Measurements from ENCODE around the gene MAGI2. TPM values are rescaled to one million over a fixed set of nuclear protein-coding genes. Genes with fewer than 3 reads are reported as not detected.

Gene MAGI2
- total RNA-seq, 1 experiment from 2014 or later = 6.2 TPM

DNA sequence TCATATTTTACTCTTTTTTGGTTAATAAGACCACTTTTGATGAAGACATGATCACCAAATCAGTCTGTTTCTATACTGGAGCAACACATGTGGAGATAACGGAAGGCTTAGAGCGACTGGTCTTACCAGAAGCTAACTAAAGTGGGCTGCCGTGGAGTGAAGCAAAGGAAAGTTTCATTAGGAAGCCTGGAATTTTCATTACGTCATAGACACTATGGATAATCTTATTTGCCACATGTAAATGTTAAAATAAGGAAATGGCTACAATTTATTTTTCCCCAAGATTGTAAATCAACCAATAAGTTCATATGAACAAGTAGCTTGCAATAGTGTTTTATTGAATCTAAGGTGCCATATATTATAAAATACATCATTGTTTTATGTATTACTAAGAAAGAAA lies 1469.5 kb downstream of the MAGI2 start:
- no peaks in the 10 kb centered on the region for H3K27me3 ChIP-seq (ENCODE audit: control insufficient read depth, insufficient read depth, low read length)
- H3K4me3 ChIP-seq (ENCODE audit: insufficient read depth, low read depth, low read length) = no peak overlapping the region
- no peak for DNase-seq
- no peaks in the 10 kb centered on the region for H3K36me3 ChIP-seq (replicated peaks; ENCODE audit: control insufficient read depth, insufficient read depth, low read length)

DNA sequence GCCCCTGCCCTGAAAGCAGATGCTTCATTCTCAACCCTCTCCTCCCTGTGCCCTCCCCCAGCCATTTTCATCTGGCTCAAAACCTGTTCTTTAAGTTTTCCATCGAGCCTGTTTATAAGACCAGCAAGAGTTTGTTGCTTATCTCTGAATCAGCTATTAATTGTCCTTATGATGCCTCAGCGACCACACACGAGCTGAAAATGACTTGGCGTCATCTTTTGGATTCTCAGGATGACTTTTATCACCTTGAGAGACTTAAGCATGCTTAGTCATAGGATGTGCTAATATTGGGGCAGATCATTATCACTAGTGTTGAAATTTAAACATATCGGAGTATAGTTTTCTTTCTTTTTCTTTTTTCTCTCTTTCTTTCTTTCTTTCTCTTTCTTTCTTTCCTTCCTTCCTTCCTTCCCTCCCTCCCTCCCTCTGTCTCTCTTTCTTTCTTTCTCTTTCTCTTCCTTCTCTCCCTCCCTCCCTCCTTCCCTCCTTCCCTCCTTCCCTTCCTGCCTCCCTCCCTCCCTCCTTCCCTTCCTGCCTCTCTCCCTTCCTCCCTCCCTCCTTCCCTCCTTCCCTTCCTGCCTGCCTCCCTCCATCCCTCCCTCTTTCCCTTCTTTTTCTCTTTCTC lies 1470.4 kb downstream of the MAGI2 start:
- no peaks in the 10 kb centered on the region for H3K36me3 ChIP-seq (replicated peaks; ENCODE audit: control insufficient read depth, insufficient read depth, low read length)
- H3K27me3 ChIP-seq (ENCODE audit: control insufficient read depth, insufficient read depth, low read length) = no peaks in the 10 kb centered on the region
- H3K4me3 ChIP-seq (ENCODE audit: insufficient read depth, low read depth, low read length) = no peak overlapping the region
- DNase-seq = no peak

DNA sequence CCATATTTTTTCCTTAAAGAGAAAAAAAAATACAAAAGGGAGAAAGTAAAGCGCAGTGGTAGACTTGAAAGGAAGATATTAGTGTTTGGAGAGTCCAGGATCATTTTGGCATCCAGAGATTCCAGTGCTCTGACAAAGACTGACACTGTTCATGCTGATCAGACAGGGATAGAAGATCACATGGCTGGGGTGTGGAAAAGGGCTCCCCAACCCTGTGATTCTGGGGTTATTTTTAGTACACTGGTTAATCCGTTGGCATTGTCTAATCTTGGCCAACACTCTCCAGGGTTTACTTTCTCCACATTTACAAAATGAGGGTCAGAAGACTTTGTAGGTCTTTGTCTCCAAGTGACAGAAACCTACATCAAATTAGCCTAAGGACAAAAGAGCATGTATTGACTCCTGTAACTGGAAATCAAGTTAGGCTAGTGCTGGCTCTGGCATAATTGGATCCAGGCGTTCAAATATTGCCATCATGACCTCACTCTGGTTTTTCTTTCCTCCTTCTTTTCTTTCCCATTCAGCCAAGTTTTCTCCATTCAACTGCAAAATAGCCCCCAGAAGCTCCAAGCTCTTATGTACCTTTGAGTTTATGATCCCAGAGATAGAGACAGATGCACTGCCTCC lies 1473.3 kb downstream of the MAGI2 start:
- Histone ChIP-seq H3K4me3 (ENCODE audit: insufficient read depth, low read depth, low read length) (no peak overlapping the region), H3K36me3 (replicated peaks; ENCODE audit: control insufficient read depth, insufficient read depth, low read length) (no peaks in the 10 kb centered on the region), H3K27me3 (ENCODE audit: control insufficient read depth, insufficient read depth, low read length) (no peaks in the 10 kb centered on the region)
- DNase-seq = no peak

DNA sequence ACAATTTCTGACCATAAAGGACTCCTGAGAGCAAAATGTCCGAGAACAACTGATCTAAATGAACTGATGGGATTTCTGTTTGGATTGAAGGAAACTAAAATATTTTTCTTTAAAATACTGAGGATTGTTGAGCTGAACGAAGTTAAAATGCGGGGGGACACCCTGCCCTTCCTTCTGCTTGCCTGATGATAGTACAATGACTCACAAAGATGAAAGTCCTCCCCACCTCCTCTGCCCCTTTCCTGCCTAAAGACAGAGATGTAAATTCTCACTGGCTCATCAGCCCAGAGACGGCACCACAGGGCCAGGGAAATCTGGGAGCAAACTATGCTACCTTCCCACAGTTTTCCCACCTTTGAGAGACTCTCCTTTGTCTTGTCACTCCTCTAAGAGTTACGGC lies 1474.2 kb downstream of the MAGI2 start:
- Histone ChIP-seq H3K27me3 (ENCODE audit: control insufficient read depth, insufficient read depth, low read length) (no peaks in the 10 kb centered on the region), H3K36me3 (replicated peaks; ENCODE audit: control insufficient read depth, insufficient read depth, low read length) (no peaks in the 10 kb centered on the region), H3K4me3 (ENCODE audit: insufficient read depth, low read depth, low read length) (no peak overlapping the region)
- DNase-seq = no peak

DNA sequence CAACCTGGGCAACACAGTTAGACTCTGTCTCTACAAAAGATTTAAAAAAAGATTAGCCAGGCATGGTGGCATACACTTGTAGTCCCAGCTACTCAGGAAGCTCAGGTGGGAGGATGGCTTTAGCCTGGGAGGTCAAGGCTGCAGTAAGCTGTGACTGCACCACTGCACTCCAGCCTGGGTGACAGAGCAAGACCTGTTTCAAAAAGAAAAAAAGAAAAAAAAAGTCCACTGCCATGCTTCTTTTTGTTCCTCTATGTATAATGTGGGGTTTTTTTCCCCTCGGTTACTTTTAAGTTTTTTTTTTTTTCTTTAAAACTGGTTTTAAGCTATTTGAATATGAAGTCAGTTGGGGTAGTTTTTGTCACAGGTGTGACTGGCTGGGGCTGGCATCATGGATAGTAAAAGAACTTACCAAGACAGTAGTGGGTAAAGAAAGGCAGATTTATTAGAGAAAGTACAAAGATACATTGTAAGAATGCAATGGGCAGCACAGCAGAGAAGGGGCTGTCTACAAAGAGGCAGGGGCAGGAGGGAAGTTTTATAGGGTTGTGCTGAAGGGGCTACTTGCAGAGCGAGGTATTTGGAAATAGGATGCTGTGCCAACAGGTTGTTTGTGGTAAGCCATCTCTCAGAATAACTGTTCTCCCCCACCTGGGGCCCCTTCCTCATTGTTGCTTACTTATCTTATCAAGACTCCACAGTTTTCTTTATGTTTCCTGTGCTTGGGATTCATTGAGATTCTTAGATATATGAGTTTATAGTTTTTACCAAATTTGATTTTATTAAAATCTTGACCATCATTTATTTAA lies 1477.6 kb downstream of the MAGI2 start:
- Histone ChIP-seq H3K27me3 (ENCODE audit: control insufficient read depth, insufficient read depth, low read length) (no peaks in the 10 kb centered on the region), H3K4me3 (ENCODE audit: insufficient read depth, low read depth, low read length) (no peak overlapping the region), H3K36me3 (replicated peaks; ENCODE audit: control insufficient read depth, insufficient read depth, low read length) (no peaks in the 10 kb centered on the region)
- no peak for DNase-seq

DNA sequence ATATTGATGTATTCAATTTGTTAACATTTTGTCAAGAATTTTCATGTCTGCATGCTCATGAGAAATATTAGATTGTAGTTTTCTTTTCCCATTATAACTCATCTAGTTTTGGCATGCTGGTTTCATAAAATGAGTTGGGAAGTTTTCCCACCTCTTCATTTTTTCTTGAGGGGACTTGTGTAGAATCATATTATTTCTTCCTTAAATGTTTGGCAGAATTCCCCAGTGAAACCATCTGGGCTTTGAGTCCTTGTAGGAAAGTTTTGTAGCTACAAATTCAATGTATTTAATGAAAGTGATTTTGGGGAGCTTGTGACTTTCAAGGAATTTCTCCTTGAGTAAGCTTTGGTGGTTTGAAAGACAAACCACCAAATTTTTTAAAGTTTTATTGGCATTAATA lies 1481.7 kb downstream of the MAGI2 start:
- no peak overlapping the region for H3K4me3 ChIP-seq (ENCODE audit: insufficient read depth, low read depth, low read length)
- H3K27me3 ChIP-seq (ENCODE audit: control insufficient read depth, insufficient read depth, low read length) = no peaks in the 10 kb centered on the region
- no peak for DNase-seq
- no peaks in the 10 kb centered on the region for H3K36me3 ChIP-seq (replicated peaks; ENCODE audit: control insufficient read depth, insufficient read depth, low read length)

DNA sequence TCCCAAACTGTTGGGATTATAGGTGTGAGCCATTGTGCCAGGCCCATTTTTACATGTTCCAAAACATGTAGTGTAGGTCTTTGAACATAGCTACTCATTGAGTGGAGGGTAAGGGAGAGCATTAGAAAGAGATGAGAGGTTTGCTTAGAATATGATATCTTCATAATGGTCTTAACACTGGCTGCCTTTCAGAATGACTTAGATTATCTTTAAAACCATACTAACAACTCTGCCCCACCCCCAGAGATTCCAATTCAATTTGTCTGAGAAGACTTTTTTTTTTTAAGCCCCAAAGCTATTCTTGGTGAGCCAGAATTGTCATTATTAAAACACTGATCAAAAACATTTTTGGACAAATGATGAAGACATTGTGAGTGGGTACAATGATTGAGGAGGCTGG lies 1486.0 kb downstream of the MAGI2 start:
- Histone ChIP-seq H3K4me3 (ENCODE audit: insufficient read depth, low read depth, low read length) (no peak overlapping the region), H3K27me3 (ENCODE audit: control insufficient read depth, insufficient read depth, low read length) (no peaks in the 10 kb centered on the region), H3K36me3 (replicated peaks; ENCODE audit: control insufficient read depth, insufficient read depth, low read length) (no peaks in the 10 kb centered on the region)
- no peak for DNase-seq
